ENCODE measurements around the gene LMX1B. TPM values are rescaled to one million over a fixed set of nuclear protein-coding genes. Genes with fewer than 3 reads are reported as not detected.

Gene LMX1B
- polyA plus RNA-seq, 1 of the 3 experiments (the other 2 are of a cell fraction) = not detected

DNA sequence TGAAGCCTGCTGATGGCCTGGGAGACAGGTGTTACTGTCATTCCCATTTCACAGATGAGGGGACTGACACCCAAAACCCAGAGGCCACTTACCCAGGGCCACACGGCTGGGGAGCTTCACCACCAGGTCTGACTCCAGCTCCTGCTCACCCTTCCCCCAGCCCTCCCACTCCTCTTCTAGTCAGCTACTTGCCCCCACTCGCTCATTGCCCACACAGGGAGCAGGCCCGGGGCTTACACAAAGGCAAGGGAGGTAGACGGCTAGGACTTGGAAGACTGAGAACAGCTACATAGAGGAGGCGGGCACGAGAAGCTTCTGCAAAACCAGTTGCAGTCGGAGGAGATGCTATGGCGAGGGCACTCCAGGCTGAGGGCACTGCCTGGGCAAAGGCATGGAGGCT is 21.3 kb downstream of the LMX1B start:
- no peak overlapping the region for H3K27ac ChIP-seq (ENCODE audit: low read depth in 2 of 2, low read length in 1 of 2)
- no peak overlapping the region for H3K9ac ChIP-seq
- peaks cover 98% of the 10 kb centered on the region for H3K27me3 ChIP-seq (ENCODE audit: insufficient read depth)
- no peaks in the 10 kb centered on the region for H3K79me2 ChIP-seq (ENCODE audit: insufficient read depth)
- ChIA-PET POLR2A (no interaction called here), CTCF (interaction anchor here (0.9 to 3.8 kb wide), 7 partner anchors 23 to 71 kb away, joined by 3 to 15 read pairs (median 5); no protein-coding TSS in a partner anchor)
- TF ChIP-seq RFX5 (IDR thresholded peaks at IDR 0.05; ENCODE audit: low read length) (no peak), FOSL2 (IDR thresholded peaks at IDR 0.05; ENCODE audit: borderline replicate concordance, low read depth) (no peak), POLR2AphosphoS5 (IDR thresholded peaks at IDR 0.05; ENCODE audit: low read depth, low read length) (no peak), RCOR1 (IDR thresholded peaks at IDR 0.05; ENCODE audit: low read length) (no peak), EP300 (IDR thresholded peaks at IDR 0.05; ENCODE audit: borderline replicate concordance in 1 of 2, low read depth in 1 of 2, low read length in 1 of 2) (no peak)
- TF ChIP-seq, protein P1, sequence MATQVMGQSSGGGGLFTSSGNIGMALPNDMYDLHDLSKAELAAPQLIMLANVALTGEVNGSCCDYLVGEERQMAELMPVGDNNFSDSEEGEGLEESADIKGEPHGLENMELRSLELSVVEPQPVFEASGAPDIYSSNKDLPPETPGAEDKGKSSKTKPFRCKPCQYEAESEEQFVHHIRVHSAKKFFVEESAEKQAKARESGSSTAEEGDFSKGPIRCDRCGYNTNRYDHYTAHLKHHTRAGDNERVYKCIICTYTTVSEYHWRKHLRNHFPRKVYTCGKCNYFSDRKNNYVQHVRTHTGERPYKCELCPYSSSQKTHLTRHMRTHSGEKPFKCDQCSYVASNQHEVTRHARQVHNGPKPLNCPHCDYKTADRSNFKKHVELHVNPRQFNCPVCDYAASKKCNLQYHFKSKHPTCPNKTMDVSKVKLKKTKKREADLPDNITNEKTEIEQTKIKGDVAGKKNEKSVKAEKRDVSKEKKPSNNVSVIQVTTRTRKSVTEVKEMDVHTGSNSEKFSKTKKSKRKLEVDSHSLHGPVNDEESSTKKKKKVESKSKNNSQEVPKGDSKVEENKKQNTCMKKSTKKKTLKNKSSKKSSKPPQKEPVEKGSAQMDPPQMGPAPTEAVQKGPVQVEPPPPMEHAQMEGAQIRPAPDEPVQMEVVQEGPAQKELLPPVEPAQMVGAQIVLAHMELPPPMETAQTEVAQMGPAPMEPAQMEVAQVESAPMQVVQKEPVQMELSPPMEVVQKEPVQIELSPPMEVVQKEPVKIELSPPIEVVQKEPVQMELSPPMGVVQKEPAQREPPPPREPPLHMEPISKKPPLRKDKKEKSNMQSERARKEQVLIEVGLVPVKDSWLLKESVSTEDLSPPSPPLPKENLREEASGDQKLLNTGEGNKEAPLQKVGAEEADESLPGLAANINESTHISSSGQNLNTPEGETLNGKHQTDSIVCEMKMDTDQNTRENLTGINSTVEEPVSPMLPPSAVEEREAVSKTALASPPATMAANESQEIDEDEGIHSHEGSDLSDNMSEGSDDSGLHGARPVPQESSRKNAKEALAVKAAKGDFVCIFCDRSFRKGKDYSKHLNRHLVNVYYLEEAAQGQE (IDR thresholded peaks at IDR 0.05; ENCODE audit: low read depth, low read length) = no peak
- TF ChIP-seq, protein P2, sequence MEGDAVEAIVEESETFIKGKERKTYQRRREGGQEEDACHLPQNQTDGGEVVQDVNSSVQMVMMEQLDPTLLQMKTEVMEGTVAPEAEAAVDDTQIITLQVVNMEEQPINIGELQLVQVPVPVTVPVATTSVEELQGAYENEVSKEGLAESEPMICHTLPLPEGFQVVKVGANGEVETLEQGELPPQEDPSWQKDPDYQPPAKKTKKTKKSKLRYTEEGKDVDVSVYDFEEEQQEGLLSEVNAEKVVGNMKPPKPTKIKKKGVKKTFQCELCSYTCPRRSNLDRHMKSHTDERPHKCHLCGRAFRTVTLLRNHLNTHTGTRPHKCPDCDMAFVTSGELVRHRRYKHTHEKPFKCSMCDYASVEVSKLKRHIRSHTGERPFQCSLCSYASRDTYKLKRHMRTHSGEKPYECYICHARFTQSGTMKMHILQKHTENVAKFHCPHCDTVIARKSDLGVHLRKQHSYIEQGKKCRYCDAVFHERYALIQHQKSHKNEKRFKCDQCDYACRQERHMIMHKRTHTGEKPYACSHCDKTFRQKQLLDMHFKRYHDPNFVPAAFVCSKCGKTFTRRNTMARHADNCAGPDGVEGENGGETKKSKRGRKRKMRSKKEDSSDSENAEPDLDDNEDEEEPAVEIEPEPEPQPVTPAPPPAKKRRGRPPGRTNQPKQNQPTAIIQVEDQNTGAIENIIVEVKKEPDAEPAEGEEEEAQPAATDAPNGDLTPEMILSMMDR (IDR thresholded peaks at IDR 0.05) = no peak
- H4K20me1 ChIP-seq (ENCODE audit: insufficient read depth) = no peaks in the 10 kb centered on the region
- H3F3A ChIP-seq (replicated peaks; ENCODE audit: insufficient read depth) = no peaks in the 10 kb centered on the region
- no peak overlapping the region for H2AFZ ChIP-seq (ENCODE audit: low read depth)
- H3K4me2 ChIP-seq = no peak overlapping the region
- no peaks in the 10 kb centered on the region for H3K9me3 ChIP-seq
- no peak for DNase-seq
- H3K4me3 ChIP-seq (ENCODE audit: low read depth in 2 of 2, low read length in 1 of 2) = no peak overlapping the region
- H3K9me2 ChIP-seq = no peaks in the 10 kb centered on the region
- 49% methylated on average over 6 of the region's 8 CpGs for WGBS (ENCODE audit: low lambda C conversion rate)
- H3K4me1 ChIP-seq (ENCODE audit: control insufficient read depth in 1 of 2, insufficient read depth in 2 of 2, low read depth in 1 of 2, low read length in 1 of 2) = peaks cover 0 to 2% of the 10 kb centered on the region in 2 experiments; a peak in 1 of 4 replicates
- no peaks in the 10 kb centered on the region for H3K36me3 ChIP-seq (replicated peaks in 1 of 2; ENCODE audit: control insufficient read depth in 1 of 2, insufficient read depth in 2 of 2, low read length in 1 of 2)

DNA sequence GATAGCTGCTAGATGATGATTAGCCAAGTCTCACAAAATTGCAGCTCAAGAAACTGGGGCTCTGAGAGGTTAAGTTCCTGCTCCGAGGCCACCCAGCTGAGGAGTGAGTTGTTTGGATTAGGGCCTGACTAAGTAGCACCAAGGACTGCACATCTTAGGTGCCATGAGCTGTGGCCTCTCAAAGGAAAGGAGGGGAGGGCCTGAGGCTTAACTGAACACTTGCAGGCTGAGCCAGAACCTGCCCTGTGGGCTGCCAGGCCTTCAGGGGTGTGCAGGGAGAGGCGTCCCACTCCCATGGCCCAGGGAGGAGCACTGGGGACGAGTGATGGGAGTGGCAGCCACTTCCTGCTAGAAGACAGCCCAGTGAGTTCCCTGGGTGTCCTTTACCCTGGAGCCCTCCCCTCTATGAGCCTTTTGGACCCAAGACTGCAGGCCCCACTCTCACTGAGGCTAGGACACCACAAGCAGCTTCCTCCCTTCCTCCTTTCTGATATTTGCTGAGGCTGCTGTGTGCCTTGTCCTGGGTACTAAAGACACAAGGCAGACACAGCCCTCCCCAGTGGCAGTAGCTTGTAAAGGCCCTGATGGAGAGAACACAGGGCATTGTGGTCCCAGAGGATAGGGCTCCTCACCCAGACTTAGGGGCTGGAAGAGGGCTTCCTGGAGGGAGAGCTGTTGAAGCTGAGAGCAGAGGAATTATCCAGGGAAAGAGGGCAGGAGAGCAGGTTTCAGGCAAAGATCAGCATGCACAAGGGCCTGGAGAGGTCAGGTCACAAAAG is 22.1 kb downstream of the LMX1B start:
- ChIA-PET CTCF (interaction anchor here (0.9 to 3.0 kb wide), 9 partner anchors 23 to 144 kb away, joined by 3 to 15 read pairs (median 4); no protein-coding TSS in a partner anchor), POLR2A (no interaction called here)
- Histone ChIP-seq H3K9ac (no peak overlapping the region), H3K36me3 (replicated peaks in 1 of 2; ENCODE audit: control insufficient read depth in 1 of 2, insufficient read depth in 2 of 2, low read length in 1 of 2) (no peaks in the 10 kb centered on the region), H3K9me3 (no peaks in the 10 kb centered on the region), H4K20me1 (ENCODE audit: insufficient read depth) (no peaks in the 10 kb centered on the region), H3K9me2 (no peaks in the 10 kb centered on the region), H3K79me2 (ENCODE audit: insufficient read depth) (no peaks in the 10 kb centered on the region), H3K27me3 (ENCODE audit: insufficient read depth) (peaks cover 98% of the 10 kb centered on the region), H3K4me2 (no peak overlapping the region), H3F3A (replicated peaks; ENCODE audit: insufficient read depth) (no peaks in the 10 kb centered on the region), H2AFZ (ENCODE audit: low read depth) (no peak overlapping the region), H3K27ac (ENCODE audit: low read depth in 2 of 2, low read length in 1 of 2) (no peak overlapping the region), H3K4me3 (ENCODE audit: low read depth in 2 of 2, low read length in 1 of 2) (no peak overlapping the region), H3K4me1 (ENCODE audit: control insufficient read depth in 1 of 2, insufficient read depth in 2 of 2, low read depth in 1 of 2, low read length in 1 of 2) (peaks cover 0 to 2% of the 10 kb centered on the region in 2 experiments; a peak in 1 of 4 replicates)
- no peak for DNase-seq
- WGBS (ENCODE audit: low lambda C conversion rate) = 22% methylated on average over 1 of the region's 3 CpGs
- TF ChIP-seq, protein P2 (IDR thresholded peaks at IDR 0.05) = no peak
- TF ChIP-seq TCF12 (IDR thresholded peaks at IDR 0.05) = no peak
- TF ChIP-seq RCOR1 (IDR thresholded peaks at IDR 0.05; ENCODE audit: low read length) = no peak
- TF ChIP-seq TAF1 (IDR thresholded peaks at IDR 0.05; ENCODE audit: borderline replicate concordance, low read depth, low read length) = no peak
- TF ChIP-seq, protein P3, sequence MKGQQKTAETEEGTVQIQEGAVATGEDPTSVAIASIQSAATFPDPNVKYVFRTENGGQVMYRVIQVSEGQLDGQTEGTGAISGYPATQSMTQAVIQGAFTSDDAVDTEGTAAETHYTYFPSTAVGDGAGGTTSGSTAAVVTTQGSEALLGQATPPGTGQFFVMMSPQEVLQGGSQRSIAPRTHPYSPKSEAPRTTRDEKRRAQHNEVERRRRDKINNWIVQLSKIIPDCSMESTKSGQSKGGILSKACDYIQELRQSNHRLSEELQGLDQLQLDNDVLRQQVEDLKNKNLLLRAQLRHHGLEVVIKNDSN (IDR thresholded peaks at IDR 0.05; ENCODE audit: borderline replicate concordance, low read depth) = no peak
- no peak for TF ChIP-seq EZH2phosphoT487 (IDR thresholded peaks at IDR 0.05; ENCODE audit: borderline replicate concordance, low read depth)
- TF ChIP-seq, protein P4, sequence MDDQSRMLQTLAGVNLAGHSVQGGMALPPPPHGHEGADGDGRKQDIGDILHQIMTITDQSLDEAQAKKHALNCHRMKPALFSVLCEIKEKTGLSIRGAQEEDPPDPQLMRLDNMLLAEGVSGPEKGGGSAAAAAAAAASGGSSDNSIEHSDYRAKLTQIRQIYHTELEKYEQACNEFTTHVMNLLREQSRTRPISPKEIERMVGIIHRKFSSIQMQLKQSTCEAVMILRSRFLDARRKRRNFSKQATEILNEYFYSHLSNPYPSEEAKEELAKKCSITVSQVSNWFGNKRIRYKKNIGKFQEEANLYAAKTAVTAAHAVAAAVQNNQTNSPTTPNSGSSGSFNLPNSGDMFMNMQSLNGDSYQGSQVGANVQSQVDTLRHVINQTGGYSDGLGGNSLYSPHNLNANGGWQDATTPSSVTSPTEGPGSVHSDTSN (IDR thresholded peaks at IDR 0.05) = no peak
- no peak for TF ChIP-seq FOSL2 (IDR thresholded peaks at IDR 0.05; ENCODE audit: borderline replicate concordance, low read depth)
- no peak for TF ChIP-seq RFX5 (IDR thresholded peaks at IDR 0.05; ENCODE audit: low read length)
- no peak for TF ChIP-seq NFIC (IDR thresholded peaks at IDR 0.05; ENCODE audit: borderline replicate concordance)

All from SK-N-SH (cell line).